Activated CD4-positive, alpha-beta T cell treated with anti-CD3 and anti-CD28 coated beads, Interleukin-2, amount 50 U/mL, for 4 hours (primary cell): Measurements from ENCODE around the gene OR2A12.
"Not testable (repeated sequence)": the region's sequence is repeated elsewhere in the genome, so short reads cannot be mapped to it uniquely, and the experiment has no call there.

Experiments
- DNase-seq, 2 experiments: peaks; one replicate each; pipeline ENCODE4 v3.0.0-alpha.2; 2020

OR2A12 gene

GRCh38 chr7:144085978-144086377, at the start of gene OR2A12:
OR2A12 (plus strand) TSS chr7:144086278; CDS start chr7:144095108, 8,830 bp downstream.
- no peak for DNase-seq

DNA sequence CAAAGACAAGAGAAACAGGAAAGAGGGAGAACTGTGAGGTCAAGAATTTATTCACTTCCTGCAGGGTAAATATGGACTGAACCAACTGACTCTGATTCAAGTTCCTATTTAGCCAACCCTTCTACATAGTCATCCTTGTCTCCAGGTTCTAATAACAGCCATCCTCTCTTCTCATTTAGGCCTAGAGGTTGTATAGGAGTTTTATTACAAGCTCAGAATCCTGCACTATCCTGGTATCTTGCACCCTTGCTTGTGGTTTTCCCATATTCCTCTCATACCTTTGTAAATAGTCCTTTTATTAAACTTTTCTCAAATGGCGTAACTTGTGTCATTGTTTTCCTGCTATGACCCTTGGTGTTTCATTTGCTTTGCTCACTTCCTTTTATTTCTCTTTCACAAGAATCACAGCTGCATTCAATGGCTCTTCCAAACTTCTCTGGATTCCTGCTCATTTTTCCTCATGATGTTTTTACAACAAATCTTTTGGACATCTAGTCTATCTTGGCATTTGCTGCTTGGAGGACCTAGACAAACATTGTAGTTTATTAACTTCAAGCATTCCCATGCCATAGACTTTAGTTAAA, 49.7 kb upstream of the OR2A12 start:
- DNase-seq: no peak

DNA sequence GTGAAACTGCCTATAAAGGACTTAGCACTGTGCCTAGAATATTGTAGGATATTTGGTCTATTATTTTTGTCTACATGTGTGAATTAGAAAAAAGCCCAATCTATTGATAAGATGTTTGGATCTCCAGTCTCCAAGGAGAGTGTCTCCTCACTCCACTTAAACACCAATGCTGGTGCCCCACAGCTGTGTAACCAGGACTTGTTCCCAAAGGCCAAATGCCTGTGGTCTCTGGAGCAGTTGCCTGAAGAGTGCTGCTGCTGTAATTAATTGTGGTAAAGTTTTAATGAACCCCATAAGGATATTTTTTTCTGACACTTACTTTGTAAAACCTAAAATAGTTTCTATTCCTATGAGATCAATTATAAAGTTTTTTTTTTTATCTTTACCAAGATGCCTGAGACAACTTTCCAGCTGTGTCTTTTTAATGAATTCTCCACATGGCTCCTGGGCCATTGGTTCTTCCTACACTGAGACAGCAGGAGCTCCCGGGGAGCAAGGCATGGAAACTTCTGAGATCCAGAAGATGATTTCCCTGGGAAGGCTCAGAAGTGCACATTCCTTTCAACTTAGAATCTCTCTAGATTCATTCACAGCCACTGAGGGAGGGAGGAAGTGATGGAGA, 48.6 kb upstream of the OR2A12 start:
- no peak for DNase-seq

DNA sequence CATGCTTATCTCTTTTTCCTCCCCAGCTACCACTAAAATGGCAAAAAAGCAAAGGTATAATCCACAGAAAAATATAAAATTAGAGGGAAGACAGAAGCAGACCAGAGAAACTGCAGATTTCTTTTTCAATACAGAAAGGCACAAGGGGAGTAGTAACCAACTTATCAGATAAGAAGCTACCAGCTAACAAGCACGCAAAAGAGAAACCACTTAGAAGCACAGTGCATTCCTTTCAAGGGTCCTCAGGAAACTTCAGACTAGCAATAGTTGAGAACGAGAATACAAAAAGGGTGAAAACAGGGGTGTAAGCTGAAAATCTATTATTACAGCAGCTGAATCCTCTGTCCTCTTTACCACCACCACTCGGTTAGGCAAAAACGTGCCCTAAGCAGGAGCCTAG, 47.2 kb upstream of the OR2A12 start:
- DNase-seq: no peak

GRCh38 chr7:144048648-144049047, 37.4 kb upstream of the OR2A12 start, which contains the start of gene OR2A5:
OR2A5 (plus strand) TSS chr7:144048948; CDS start chr7:144050402, 1,454 bp downstream.
- no peak for DNase-seq

DNA sequence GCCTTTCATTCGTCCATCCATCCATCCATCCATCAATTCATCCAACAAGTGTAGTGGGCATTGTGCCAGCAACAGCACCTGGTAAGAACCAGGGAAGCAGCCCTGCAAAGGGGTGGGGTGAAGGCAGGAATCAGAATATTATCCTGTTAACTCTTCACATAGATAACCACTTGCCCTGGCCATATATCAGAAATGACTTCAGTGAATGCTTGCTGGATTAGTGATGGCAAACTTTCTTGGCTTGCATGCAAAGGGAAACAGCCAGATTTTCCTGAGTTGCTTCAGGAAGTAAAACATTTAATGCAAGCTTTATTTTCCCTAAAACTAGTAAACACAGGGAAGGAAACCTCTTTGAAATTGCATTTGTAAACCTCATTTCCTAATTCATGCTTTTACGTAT, 36.6 kb upstream of the OR2A12 start:
- no peak for DNase-seq

- DNase-seq: no peak
Observed at GRCh38 chr7:144050093-144050492, 36.0 kb upstream of the OR2A12 start.

DNA sequence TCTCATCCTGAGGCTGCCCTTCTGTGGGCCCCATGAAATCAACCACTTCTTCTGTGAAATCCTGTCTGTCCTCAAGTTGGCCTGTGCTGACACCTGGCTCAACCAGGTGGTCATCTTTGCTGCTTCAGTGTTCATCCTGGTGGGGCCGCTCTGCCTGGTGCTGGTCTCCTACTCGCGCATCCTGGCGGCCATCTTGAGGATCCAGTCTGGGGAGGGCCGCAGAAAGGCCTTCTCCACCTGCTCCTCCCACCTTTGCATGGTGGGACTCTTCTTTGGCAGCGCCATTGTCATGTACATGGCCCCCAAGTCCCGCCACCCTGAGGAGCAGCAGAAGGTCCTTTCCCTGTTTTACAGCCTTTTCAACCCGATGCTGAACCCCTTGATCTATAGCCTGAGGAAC, 35.2 kb upstream of the OR2A12 start:
- not testable (repeated sequence) for DNase-seq

DNA sequence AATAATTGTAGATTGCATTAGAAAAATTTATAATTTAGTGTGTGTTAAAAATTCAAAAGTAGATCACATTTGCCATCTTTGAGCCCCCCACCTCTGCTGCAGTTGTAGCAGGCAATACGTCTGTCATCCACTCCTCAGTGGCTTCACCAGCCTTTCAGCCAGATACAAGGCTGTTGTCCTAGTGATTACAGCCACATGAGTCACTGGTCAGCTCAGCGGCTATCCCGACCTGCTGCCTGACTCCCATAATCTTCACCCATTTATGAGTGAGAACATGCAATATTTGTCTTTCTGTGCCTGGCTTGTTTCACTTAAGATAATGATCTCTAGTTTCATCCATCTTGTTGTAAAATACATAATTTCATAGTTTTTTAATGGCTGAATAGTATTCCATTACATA, 28.1 kb upstream of the OR2A12 start:
- no peak for DNase-seq

DNA sequence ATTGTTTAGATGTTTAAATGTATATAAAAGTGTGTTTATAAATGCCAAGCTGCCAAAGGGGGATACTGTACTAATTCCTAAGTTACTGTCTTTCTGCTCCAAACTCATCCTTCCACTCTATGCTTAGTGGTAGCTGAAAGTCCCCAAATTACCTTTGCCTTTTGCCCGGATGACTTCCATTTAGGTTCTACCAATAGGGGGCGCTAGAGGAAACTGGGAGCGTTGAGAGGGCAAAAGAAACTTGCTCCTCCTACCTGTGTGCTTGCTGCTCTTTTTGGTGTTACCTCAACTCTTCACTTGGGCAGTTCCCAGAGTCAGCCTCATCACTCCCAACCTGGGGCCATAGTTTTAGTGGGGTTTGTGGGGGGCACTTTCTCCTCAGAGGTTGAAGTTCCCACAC, 22.4 kb upstream of the OR2A12 start:
- DNase-seq: no peak

- DNase-seq: no peak
Observed at GRCh38 chr7:144069511-144069910, 16.6 kb upstream of the OR2A12 start, which contains the start of gene OR2A25. OR2A25 (plus strand) TSS chr7:144069811; CDS start chr7:144074220, 4,409 bp downstream.

GRCh38 chr7:144069953-144070352, 16.1 kb upstream of the OR2A12 start:
- no peak for DNase-seq

- DNase-seq: no peak
Observed at GRCh38 chr7:144074374-144074773, 11.7 kb upstream of the OR2A12 start.

DNA sequence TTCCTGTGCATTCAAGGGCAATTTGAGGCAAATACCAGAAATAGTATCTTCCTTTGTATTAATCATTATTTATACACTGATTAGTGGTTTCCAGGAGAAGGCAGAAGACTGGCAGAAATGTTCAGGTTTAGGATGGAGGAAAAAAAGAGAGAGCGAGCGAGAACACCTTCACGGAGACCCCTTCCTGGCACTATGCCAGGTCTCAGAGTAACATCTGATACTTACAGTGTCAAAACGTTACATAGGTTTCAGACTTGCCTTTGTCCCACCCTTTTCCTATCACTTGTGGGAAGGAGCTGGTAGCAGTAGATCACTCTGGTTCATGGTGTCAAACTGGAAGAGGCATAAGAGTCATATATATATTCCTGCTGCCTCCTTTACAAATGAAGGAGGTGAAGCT, 652 bp downstream of the OR2A12 start:
- DNase-seq: no peak

GRCh38 chr7:144087230-144087629, 1.2 kb downstream of the OR2A12 start:
- no peak for DNase-seq

- DNase-seq: no peak
Observed at GRCh38 chr7:144090667-144091066, 4.6 kb downstream of the OR2A12 start.

DNA sequence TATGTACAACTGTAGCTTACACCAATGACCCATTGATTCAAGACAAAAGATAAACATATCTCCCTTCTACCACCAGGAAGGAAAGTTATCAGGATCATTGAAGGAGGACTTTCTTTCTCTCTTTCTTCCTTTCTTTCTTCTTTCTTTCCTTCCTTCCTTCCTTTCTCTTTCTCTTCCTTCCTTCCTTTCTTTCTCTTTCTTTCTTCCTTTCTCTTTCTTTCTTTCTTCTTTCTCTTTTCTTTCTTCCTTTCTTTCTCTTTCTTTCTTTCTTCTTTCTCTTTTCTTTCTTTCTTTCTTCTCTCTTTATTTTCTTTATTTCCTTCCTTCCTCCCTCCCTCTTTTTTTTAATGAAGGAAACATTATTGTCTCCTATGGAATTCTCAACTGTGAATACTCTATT, 12.7 kb downstream of the OR2A12 start:
- DNase-seq: no peak

- no peak for DNase-seq
Observed at GRCh38 chr7:144100607-144101006, 14.5 kb downstream of the OR2A12 start.

- DNase-seq: no peak
Observed at GRCh38 chr7:144102041-144102440, 16.0 kb downstream of the OR2A12 start.

- no peak for DNase-seq
Observed at GRCh38 chr7:144105211-144105610, 19.1 kb downstream of the OR2A12 start.

DNA sequence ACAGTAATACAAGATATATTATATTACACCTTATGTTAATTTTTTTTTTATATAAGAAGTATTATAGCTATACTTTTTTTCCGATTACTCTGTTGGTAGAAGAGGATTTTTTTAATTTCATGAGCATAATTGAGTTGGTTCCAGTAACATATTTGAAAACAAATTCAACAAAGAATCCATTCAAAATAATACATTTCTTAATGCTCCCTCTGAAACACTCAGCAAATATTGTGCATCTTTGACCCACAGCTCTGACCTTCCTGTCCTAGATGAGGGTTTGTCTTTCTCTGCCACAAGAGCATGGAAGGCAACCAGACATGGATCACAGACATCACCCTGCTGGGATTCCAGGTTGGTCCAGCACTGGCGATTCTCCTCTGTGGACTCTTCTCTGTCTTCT, 23.2 kb downstream of the OR2A12 start, which contains the start of gene OR2A2:
Gene OR2A2, plus strand, starts transcription at position 301 of the 400 bp plus-strand sequence. Its CDS starts 0 bp downstream, at position 301.
- no peak for DNase-seq

DNA sequence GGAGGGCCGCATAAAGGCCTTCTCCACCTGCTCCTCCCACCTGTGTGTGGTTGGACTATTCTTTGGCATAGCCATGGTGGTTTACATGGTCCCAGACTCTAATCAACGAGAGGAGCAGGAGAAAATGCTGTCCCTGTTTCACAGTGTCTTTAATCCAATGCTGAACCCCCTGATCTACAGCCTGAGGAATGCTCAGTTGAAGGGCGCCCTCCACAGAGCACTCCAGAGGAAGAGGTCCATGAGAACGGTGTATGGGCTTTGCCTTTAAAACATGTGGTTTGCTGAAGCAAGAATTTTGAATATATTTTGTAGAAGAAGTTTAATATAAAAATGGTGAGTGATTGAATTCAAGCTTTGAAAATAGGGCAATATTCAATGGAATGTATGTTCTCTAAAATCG, 24.2 kb downstream of the OR2A12 start:
- DNase-seq: no peak

DNA sequence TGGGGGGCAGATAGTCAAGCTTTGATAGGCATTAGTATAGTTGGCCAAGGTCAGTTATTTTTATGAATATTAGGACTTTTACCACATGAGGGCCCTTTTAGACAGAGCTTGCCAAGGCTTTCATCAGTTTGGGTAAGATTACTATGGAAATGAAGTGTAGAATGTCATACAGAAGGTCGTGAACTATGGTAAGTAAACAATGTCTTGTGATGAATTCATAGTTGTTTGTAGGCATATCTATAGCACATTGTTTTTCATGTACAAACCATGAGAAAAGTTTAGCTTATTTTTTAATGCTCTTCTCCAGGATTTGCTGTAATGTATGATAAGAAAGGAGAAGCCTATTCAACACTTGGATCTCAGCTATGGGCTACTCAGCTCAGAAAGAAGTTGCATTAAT, 27.6 kb downstream of the OR2A12 start:
- DNase-seq: no peak

- no peak for DNase-seq
Observed at GRCh38 chr7:144118341-144118740, 32.3 kb downstream of the OR2A12 start.

DNA sequence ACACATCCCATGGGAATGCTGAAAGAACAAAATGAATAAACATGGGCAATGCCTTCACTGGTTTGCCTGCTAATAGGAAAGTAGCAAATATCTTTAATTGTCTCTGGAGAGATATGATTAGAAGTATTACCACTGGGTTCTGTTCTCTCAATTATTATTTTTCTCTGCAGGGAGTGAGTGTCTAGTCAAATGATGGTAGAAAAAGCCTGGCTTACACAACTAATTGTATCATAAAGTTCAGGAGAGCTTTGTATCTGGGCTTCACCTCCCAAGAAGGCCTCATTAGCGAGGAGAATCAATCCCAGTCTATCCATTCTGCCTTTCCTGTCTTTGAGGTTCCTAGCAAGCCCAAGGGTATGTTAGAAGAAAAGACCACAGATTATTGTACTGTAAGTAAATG, 36.8 kb downstream of the OR2A12 start, which contains the start of gene OR2A14:
Gene OR2A14, plus strand, starts transcription at position 301 of the 400 bp plus-strand sequence. CDS start 5,937 bp downstream, outside the sequence.
- no peak for DNase-seq
